Heart right ventricle (tissue), 16 donors: ENCODE data around the gene PLEKHG2. TPM values are rescaled to one million over a fixed set of nuclear protein-coding genes. Genes with fewer than 3 reads are reported as not detected.

ENCODE experiments used
- ATAC-seq, 8 donors: fragments of 200-7000 bp; cut with Tn5 transposase; one replicate each; pipeline ENCODE4 v1.9.1; 2020; ENCODE audit warnings: mild to moderate bottlenecking in 8 of 8, moderate library complexity in 8 of 8, moderate number of reproducible peaks in 1 of 8
- DNase-seq, 2 donors: peaks; one replicate each; pipeline ENCODE4 v3.0.0-alpha.2; 2020
- H3K27ac ChIP-seq, 10 donors: fragments of 200-600 bp; sonication (generic) in 2 of 10; one replicate each; pipeline versions ENCODE4 v1.5.0 to v1.8.0; 2020 to 2022; ENCODE audit warnings: mild to moderate bottlenecking in 3 of 10
- H3K27me3 ChIP-seq, 7 donors: fragments of 200-600 bp; one replicate each; pipeline ENCODE4 v1.8.0; 2021 to 2022; ENCODE audit warnings: mild to moderate bottlenecking in 2 of 7
- H3K36me3 ChIP-seq, 9 donors: fragments of 200-600 bp; sonication (generic) in 1 of 9; one replicate each; pipeline versions ENCODE4 v1.5.0 to v1.8.0; 2020 to 2022; ENCODE audit warnings: mild to moderate bottlenecking in 2 of 9
- H3K4me1 ChIP-seq, 9 donors: fragments of 200-600 bp; sonication (generic) in 1 of 9; one replicate each; pipeline versions ENCODE4 v1.5.0 to v1.8.0; 2020 to 2022; ENCODE audit warnings: mild to moderate bottlenecking in 4 of 9
- H3K4me3 ChIP-seq, 10 donors: fragments of 200-600 bp; sonication (generic) in 2 of 10; one replicate each; pipeline versions ENCODE4 v1.5.0 to v1.8.0; 2020 to 2022; ENCODE audit warnings: mild to moderate bottlenecking in 7 of 10, moderate library complexity in 2 of 10
- H3K9me3 ChIP-seq, 11 donors: fragments of 200-600 bp in 10 of 11; sonication (generic) in 2 of 11; one replicate each; pipeline versions ENCODE4 v1.5.0 to v1.8.0; 2013 to 2022; ENCODE audit warnings: mild to moderate bottlenecking in 2 of 11, control low read depth in 1 of 11, moderate library complexity in 1 of 11
- WGBS, 2 donors: extraction: QIAGEN DNeasy Blood & Tissue Kit; methylation state at CpG; one replicate each; pipeline ENCODE4 v1.1.7; 2013; ENCODE audit warnings: inconsistent platforms in 1 of 2; 5-methylcytosine and 5-hydroxymethylcytosine counted together
- intact Hi-C, 10 donors: fragments of 100-400 bp; cut with DNase I; formaldehyde crosslinking; loops; one replicate each; pipeline versions ENCODE4 v1.11.1 to v1.14.2; 2022
- polyA plus RNA-seq, 2 donors: library from polyadenylated mRNA; stranded (reverse); fragments of 200-250 nt; gene quantifications; one replicate each; pipeline ENCODE4 v1.2.3, GENCODE V29; 2013
- total RNA-seq, 10 donors: library from RNA; stranded (reverse); fragmentation: NEBNext Ultra II Directional in 3 of 10; extraction: Animal tissue kit (Norgen Biotek cat#: 25700) in 3 of 10; gene quantifications; one replicate each; pipeline versions ENCODE4 v1.2.1 to v1.2.4, GENCODE V29; 2021 to 2023
- TF ChIP-seq, protein P1 (sequence below), 9 donors: fragments of 200-600 bp; sonication (generic) in 2 of 9; IDR thresholded peaks; one replicate each; pipeline versions ENCODE4 v1.5.0 to v1.8.0; 2021 to 2022; ENCODE audit warnings: antibody characterized with exemption in 9 of 9, mild to moderate bottlenecking in 5 of 9, moderate library complexity in 1 of 9
- donor health status: Arrhythmogenic right ventricular cardiomyopathy.
- donor health status: ischemic (EF 13 %, LVEDD 7.1; RV severe dilation, severe dysfunction).
- donor health status: healthy with polysubstance abuse.
- donor health status: DM: no; HTN: yes; CAD: no.
- donor health status: DM: no; HTN: no; CAD: no.
- donor health status: ischemic (EF 25% LVEDD 6.9; RV normal size, moderate dysfunction).
- donor health status: ischemic (EF 25% LVEDD 5.7; RV mildly dilated, moderate dysfunction).
- donor health status: healthy.
- donor health status: DM: yes; HTN: yes; CAD: no.
- donor health status: Ischemic cardiomyopathy.
- donor health status: ischemic (EF 35%, LVEDD 5.7; RV mildly dilated, moderate dysfunction).
- donor health status: nonischemic (EF 11% LVEDD 7.7; RV severe dilation, severe dysfunction).
- donor health status: DM: yes; HTN: yes; CAD: no.
- donor health status: PGD.
- donor health status: ischemic (EF 29% LVEDD 5.4; RV normal size, mild dysfunction).
- donor health status: nonischemic (EF 23%, LVEDD 6.1; RV moderate dilation, normal function).

Gene PLEKHG2
- total and polyA plus RNA-seq, 12 donors: 6.9 to 23.1 (median 15.1) TPM

DNA sequence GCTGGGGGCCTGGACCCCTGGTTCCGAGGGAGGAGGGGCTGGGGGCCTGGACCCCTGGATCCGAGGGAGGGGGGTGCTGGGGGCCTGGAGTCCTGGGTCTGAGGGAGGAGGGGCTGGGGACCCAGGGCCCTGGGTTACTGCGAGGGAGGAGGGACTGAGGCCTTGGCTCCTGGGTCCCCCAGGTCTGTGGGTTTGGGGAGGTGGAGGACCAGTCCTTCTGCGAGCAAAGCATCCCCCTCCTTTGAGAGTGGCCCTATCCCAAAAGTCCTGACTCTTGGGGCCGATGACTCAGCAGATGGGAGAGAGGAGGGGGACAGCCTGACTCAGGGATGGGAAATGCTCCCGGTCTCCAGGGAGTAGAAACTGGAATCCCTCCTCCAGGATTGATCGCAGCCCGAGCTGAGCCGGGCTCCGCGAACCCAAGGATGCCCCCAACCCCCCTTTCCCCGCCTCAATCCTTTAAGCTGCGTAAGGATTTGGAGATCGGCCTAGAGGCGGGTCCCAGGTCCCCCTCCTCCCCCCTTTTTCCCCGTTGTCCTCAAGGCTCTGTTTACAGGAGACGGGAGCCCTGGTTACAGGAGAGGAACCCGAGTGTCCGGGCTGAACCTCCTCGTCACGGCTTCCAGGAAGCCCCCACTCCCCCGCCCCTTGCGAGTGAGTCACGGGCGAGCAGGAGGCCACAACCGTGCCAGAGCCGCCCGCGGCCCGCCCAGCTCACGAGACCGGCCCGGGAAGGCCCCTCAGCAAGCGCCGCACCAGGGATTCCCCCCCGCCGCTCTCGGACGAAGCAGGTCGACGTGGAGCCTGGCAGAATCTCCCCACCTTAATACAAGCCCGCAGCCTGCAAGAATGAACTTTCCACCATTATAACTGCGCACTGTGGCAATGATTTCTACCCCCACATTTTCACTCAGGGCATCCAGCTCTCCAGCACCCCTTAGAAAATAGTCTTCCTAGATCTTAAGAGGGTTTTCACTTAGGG is 8.8 kb upstream of the PLEKHG2 start:
- H3K27ac ChIP-seq: peak overlapping the region; percentile 95 to 100 (median 99)
- no peaks in the 10 kb centered on the region for H3K27me3 ChIP-seq
- H3K9me3 ChIP-seq: no peaks in the 10 kb centered on the region
- DNase-seq (peak; percentile 98 to 99), ATAC-seq (peak; percentile 58 to 79 (median 68))
- H3K4me3 ChIP-seq: peak overlapping the region; percentile 3 to 71 (median 54)
- H3K36me3 ChIP-seq: peaks cover 6 to 24% (median 9%) of the 10 kb centered on the region in 9 donors
- intact Hi-C loops: no loop called here
- H3K4me1 ChIP-seq: peaks cover 11 to 79% (median 36%) of the 10 kb centered on the region in 9 donors
- TF ChIP-seq, protein P1, sequence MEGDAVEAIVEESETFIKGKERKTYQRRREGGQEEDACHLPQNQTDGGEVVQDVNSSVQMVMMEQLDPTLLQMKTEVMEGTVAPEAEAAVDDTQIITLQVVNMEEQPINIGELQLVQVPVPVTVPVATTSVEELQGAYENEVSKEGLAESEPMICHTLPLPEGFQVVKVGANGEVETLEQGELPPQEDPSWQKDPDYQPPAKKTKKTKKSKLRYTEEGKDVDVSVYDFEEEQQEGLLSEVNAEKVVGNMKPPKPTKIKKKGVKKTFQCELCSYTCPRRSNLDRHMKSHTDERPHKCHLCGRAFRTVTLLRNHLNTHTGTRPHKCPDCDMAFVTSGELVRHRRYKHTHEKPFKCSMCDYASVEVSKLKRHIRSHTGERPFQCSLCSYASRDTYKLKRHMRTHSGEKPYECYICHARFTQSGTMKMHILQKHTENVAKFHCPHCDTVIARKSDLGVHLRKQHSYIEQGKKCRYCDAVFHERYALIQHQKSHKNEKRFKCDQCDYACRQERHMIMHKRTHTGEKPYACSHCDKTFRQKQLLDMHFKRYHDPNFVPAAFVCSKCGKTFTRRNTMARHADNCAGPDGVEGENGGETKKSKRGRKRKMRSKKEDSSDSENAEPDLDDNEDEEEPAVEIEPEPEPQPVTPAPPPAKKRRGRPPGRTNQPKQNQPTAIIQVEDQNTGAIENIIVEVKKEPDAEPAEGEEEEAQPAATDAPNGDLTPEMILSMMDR (IDR thresholded peaks at IDR 0.05): no peak
- 3 to 4% methylated on average over 43 of the region's 43 CpGs for WGBS, 2 donors

DNA sequence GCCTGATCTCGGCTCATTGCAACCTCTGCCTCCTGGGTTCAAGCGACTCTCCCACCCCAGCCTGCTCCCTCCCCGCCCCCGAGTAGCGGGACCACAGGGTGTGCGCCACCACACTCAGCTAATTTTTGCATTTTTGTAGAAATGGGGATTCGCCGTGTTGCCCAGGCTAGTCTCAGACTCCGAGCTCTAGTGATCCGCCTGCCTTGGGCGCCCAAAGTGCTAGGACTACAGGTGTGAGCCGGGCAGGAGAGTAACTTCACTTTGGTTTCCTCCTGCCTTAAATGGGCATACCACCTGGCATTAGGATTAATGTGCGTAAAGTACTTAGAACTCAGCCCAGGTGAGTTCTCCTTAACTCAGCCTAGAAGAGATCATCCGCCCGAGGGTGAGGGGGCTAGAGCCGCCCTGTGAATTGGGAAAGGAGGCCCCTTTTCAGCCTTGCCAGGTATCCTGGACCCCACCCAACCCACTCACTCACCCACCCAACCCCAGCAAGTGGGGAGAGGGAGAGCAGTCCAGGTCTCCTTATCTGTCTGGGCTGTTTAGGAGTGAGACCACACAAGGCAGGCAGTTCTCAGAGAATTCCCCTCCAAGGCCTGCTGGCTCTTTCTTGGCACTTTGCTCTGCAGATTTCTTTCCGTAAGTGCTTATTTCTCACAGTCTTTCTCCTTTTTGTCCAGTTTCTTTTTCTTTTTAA is 7.1 kb upstream of the PLEKHG2 start:
- H3K27ac ChIP-seq: peak overlapping the region; percentile 94 to 100 (median 99)
- intact Hi-C loops: no loop called here
- TF ChIP-seq, protein P1 (IDR thresholded peaks at IDR 0.05): no peak
- H3K36me3 ChIP-seq: peaks cover 6 to 22% (median 9%) of the 10 kb centered on the region in 9 donors
- ATAC-seq (no peak), DNase-seq (peak in 1 of 2 donors; percentile 9)
- H3K4me3 ChIP-seq: peak overlapping the region in 8 of 10 donors; percentile 67 to 98 (median 90)
- WGBS, 2 donors: 94% methylated on average over 16 to 17 of the region's 17 CpGs
- H3K4me1 ChIP-seq: peaks cover 13 to 78% (median 46%) of the 10 kb centered on the region in 9 donors
- no peaks in the 10 kb centered on the region for H3K9me3 ChIP-seq
- H3K27me3 ChIP-seq: no peaks in the 10 kb centered on the region

- Histone ChIP-seq H3K27me3 (no peaks in the 10 kb centered on the region), H3K4me3 (peak overlapping the region in 9 of 10 donors; percentile 67 to 98 (median 86)), H3K36me3 (peaks cover 6 to 22% (median 9%) of the 10 kb centered on the region in 9 donors), H3K9me3 (no peaks in the 10 kb centered on the region), H3K4me1 (peaks cover 20 to 78% (median 53%) of the 10 kb centered on the region in 9 donors), H3K27ac (peak overlapping the region; percentile 94 to 100 (median 99))
- intact Hi-C loops: no loop called here
- DNase-seq: peak in 1 of 2 donors; percentile 89
- TF ChIP-seq, protein P1 (IDR thresholded peaks at IDR 0.05): no peak
- 17 to 18% methylated on average over 22 of the region's 22 CpGs for WGBS, 2 donors
- peak in 2 of 8 donors; percentile 0 for ATAC-seq
Observed at GRCh38 chr19:39405958-39406655, 6.4 kb upstream of the PLEKHG2 start.
